Measurements from ENCODE around the gene LILRB1.

The LILRB1 gene

GRCh38 chr19:54614726-54615125 lies 15.6 kb upstream of the LILRB1 start:
- DNase-seq (ENCODE audit: low read depth in 1 of 2, low spot score in 1 of 2): no peak
- Histone ChIP-seq H3K4me3 (replicated peaks; ENCODE audit: insufficient read depth, low read length) (no peak overlapping the region), H3K27ac (replicated peaks) (no peak overlapping the region), H3K27me3 (ENCODE audit: insufficient read depth, poor library complexity, severe bottlenecking) (no peaks in the 10 kb centered on the region)
- TF ChIP-seq GABPA (IDR thresholded peaks at IDR 0.05; ENCODE audit: low read depth): no peak
- TF ChIP-seq REST (IDR thresholded peaks at IDR 0.05; ENCODE audit: insufficient replicate concordance, low read depth): no peak
- no peak for TF ChIP-seq CTCF (IDR thresholded peaks at IDR 0.05; ENCODE audit: insufficient read depth, low read length)
- TF ChIP-seq POLR2AphosphoS5 (IDR thresholded peaks at IDR 0.05; ENCODE audit: low read depth): no peak
- TF ChIP-seq SPI1 (IDR thresholded peaks at IDR 0.05; ENCODE audit: borderline replicate concordance, low read depth): no peak

- H3K4me3 ChIP-seq (replicated peaks; ENCODE audit: insufficient read depth, low read length): no peak overlapping the region
- TF ChIP-seq REST (IDR thresholded peaks at IDR 0.05; ENCODE audit: insufficient replicate concordance, low read depth) (no peak), SPI1 (IDR thresholded peaks at IDR 0.05; ENCODE audit: borderline replicate concordance, low read depth) (no peak), POLR2AphosphoS5 (IDR thresholded peaks at IDR 0.05; ENCODE audit: low read depth) (no peak), CTCF (IDR thresholded peaks at IDR 0.05; ENCODE audit: insufficient read depth, low read length) (no peak), GABPA (IDR thresholded peaks at IDR 0.05; ENCODE audit: low read depth) (no peak)
- H3K27ac ChIP-seq (replicated peaks): no peak overlapping the region
- H3K27me3 ChIP-seq (ENCODE audit: insufficient read depth, poor library complexity, severe bottlenecking): peaks cover 2% of the 10 kb centered on the region
- no peak for DNase-seq (ENCODE audit: low read depth in 1 of 2, low spot score in 1 of 2)
Observed at GRCh38 chr19:54616057-54616456, 14.2 kb upstream of the LILRB1 start.

GRCh38 chr19:54616821-54617560 lies 13.3 kb upstream of the LILRB1 start:
- no peak for DNase-seq (ENCODE audit: low read depth in 1 of 2, low spot score in 1 of 2)
- Histone ChIP-seq H3K27ac (replicated peaks) (no peak overlapping the region), H3K4me3 (replicated peaks; ENCODE audit: insufficient read depth, low read length) (no peak overlapping the region), H3K27me3 (ENCODE audit: insufficient read depth, poor library complexity, severe bottlenecking) (peaks cover 2% of the 10 kb centered on the region)
- TF ChIP-seq POLR2AphosphoS5 (IDR thresholded peaks at IDR 0.05; ENCODE audit: low read depth): no peak
- no peak for TF ChIP-seq GABPA (IDR thresholded peaks at IDR 0.05; ENCODE audit: low read depth)
- no peak for TF ChIP-seq SPI1 (IDR thresholded peaks at IDR 0.05; ENCODE audit: borderline replicate concordance, low read depth)

GRCh38 chr19:54620464-54620863 lies 9.8 kb upstream of the LILRB1 start:
- H3K27ac ChIP-seq (replicated peaks): no peak overlapping the region
- TF ChIP-seq GABPA (IDR thresholded peaks at IDR 0.05; ENCODE audit: low read depth) (no peak), SPI1 (IDR thresholded peaks at IDR 0.05; ENCODE audit: borderline replicate concordance, low read depth) (no peak), CTCF (IDR thresholded peaks at IDR 0.05; ENCODE audit: insufficient read depth, low read length) (no peak), POLR2AphosphoS5 (IDR thresholded peaks at IDR 0.05; ENCODE audit: low read depth) (no peak), REST (IDR thresholded peaks at IDR 0.05; ENCODE audit: insufficient replicate concordance, low read depth) (no peak)
- H3K4me3 ChIP-seq (replicated peaks; ENCODE audit: insufficient read depth, low read length): no peak overlapping the region
- peaks cover 2% of the 10 kb centered on the region for H3K27me3 ChIP-seq (ENCODE audit: insufficient read depth, poor library complexity, severe bottlenecking)
- no peak for DNase-seq (ENCODE audit: low read depth in 1 of 2, low spot score in 1 of 2)
